CD4-positive, alpha-beta T cell treated with Interleukin-17A for 1 hour (primary cell): ENCODE data around the gene FLRT1.
"Not testable (repeated sequence)": the region's sequence is repeated elsewhere in the genome, so short reads cannot be mapped to it uniquely, and the experiment has no call there.

Source experiments
- DNase-seq: peaks from one replicate; pipeline ENCODE4 v3.0.0-alpha.2; 2020

The FLRT1 gene

DNA sequence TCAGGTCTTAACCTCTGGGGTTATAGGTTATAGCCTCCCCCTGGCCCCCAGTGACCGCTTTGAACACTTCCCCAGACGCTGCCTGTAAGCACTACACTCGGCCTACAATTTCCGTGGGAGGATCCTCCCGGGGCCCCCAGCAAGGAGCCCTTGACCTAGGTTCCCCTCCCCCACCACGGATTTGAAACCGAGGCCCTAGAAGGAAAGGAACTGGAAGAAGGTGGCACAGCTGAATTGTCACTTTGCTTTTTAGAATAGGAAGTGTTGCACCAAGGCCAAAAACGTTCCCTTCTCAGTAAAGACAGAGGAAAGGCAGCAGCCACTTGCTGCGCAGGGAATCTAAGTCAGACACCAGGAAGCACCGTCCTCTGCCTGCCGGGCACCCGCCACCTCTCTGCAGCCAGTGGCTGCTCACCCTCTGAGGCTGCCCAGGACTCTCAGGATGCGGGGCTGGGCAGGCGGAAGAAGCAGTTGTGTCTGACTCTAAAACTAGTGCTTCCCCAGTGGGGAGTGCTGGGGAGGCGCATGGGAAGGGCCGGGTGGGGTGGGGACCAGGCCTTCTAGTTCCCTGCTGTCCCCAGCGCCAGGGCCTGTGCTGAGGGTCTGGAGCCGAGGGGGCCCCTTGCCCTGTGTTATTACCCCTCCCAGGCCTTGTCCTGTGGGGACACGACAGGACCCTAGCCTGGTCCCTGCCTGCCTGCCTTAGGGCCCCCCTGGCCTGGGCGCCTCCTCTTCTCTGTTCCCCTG lies 7.9 kb upstream of the FLRT1 start:
- DNase-seq: no peak

DNA sequence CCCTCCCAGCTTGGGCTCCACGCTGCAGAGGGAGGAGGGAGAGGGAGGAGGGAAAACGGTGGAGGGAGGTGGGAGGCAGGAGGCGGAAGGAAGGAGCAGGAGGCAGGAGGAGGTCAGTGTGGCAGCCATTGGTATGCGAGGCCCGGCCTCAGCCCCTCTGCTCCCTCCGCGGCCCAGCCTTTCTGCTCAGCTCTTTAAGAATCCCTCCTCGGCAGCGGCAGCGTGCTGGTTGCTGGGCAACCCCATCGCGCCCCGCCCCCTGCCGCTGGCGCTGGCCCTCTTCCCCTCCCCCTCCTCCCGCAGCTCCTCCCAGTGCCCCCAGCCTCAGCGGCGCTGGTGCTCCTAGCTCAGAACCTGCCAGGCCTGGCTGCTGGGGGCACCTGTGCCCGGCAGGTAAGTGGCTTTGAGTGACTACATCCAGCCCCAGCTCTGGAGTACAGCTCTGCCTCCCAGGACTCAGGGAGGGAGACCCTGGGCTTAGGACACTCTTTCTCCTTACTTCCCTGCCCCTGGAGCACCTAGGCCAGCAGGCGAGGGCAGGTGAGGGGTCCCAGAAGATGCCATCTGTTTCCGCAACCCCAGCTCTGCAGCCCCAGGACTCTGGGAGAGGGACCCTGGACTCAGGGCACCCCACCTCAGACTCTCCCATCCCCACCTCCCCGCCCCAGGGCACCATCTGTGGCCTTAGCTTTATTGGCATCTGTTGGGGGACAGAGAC lies 7.2 kb upstream of the FLRT1 start:
- DNase-seq: no peak

- no peak for DNase-seq
Measured at GRCh38 chr11:64029773-64030172, 6.0 kb upstream of the FLRT1 start.

DNA sequence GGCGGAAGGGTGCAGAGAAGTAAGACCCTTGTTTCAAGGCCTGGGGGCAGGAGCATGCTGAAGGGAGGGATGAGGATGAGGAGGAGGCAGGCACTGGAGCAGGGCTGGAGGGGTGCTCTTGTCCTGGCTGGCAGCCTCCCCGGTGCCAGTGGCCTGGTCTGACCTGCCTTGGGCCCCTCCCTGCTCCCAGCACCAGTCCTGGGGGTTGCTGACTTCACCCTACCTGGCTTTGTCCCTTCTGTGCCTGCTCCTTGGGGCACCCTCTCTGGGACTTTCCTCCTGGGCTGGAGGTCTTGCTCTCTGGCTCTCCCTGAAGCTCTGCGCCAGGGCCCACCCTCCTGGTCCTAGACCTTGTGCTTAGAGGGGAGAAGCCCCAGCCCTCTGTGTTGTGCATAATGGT lies 4.7 kb upstream of the FLRT1 start:
- no peak for DNase-seq

GRCh38 chr11:64032050-64032449 lies 3.7 kb upstream of the FLRT1 start:
- DNase-seq: no peak

DNA sequence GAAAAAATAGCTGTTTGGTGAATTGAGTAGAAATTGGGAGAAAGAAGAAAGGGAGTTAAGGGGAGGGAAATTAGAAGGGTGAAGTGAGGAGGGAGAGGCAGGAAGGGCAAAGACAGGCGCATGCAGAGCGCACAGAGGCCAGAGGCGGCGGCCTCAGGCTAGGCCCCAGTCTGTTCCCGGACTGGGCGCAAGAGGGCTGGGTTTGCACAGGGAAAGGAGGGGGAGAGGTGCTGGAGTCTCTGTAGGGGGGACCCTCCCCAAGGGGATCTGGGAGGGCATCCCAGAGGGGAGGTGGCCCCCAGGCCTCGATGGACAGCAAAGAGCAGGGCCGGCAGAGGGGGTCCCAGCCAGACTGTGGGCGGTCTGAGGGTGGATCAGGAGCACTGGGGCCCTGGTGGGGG lies 1.3 kb upstream of the FLRT1 start:
- no peak for DNase-seq

GRCh38 chr11:64035081-64035524 lies 628 bp upstream of the FLRT1 start:
- no peak for DNase-seq

DNA sequence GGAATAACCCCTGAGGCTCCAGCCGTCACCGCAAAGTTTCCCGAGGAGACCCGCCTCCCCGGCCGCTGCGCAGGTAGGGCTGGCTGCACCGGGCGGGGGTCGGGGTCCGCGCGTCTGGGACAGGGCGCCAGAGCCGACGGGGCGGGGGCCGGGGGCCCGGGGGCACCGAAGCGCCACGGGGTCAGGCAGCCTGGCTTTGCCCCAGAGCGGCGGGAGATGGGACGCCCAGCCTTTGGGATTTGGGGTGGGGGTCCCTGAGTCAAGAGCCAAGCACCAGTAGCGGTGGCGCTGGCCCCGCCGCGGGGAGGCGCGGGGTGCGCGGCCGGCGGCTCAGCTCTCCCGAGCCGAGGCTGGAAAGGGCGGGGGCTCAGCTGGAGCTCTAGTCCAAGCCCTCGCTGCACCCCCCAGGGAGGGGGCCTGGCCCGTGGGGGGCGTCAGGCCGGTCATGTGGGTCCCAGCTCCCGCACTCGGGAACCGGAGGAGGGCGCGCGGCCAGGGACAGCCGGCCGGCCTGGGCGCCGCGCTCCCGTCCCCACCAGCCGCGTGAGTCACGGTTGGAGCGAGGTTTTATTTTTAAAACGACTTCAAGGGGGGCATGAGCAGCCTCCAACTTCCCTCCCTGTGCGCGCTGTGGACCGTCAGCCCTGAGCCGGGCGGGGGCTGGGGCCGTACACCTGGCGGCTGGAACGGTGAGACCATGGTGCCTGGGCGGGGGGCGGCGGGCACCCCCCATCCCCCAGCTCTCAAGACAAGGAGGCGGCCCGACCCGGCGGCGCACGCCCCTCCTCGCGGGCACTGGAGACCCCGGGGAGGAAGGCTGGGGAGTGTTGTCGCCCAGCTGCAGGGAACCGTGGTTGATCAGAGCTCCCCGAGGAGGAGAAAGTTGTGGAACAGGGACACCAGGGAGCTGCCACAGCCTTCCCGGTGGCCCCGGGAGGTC lies 626 bp downstream of the FLRT1 start:
- no peak for DNase-seq

GRCh38 chr11:64037027-64037634 lies 1.4 kb downstream of the FLRT1 start:
- DNase-seq: no peak

DNA sequence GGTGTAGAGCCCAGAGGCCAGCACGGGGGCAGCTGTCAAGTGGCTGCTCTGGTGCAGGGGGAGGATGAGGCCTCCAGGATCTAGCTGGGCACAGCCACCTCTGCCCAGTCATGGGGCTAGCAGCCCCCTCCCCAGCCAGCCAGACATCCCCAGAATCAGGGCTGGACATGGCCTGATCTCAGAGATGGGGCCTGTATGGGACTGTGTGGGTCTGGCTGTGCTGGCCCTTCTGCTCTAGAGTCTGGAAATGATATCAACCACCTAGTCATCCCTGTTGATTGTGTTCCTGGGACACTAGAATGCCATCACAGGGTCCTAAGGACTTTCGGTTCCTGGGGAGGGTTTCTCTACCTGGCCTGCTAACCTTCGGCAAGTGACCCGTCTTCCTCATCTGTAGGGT lies 2.8 kb downstream of the FLRT1 start:
- DNase-seq: no peak

DNA sequence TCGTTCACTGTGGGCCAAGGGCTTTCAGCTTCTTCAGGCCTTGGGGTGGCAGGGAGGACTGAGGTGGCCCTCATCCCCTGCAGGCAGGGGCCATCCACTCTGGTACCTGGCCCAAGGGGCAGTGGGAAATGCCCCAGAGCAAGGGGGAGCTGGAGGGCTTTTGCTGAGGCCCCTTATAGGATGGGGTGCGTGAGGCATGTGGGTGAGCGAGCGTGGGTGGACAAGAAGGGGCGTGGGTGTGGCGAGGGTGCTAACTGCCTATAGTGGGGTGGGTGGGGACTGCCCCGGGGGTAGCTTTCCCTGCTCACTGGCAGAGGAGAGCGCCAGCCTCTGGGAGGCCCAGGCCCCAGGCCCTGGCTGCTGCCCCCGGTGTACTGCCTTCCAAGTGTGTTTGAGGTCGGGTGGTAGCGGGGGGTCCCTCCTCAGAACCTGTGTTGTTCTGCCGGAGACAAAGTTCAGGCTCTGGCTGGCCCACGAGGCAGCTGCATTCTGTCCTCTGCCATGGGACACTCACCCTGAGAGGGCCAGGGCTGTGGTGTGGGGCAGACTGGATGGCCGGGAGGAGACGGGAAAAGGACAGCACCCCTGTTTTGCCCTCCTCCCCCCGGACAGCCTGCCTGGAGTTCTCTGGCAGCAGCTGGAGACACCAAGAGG lies 3.4 kb downstream of the FLRT1 start:
- DNase-seq: no peak

DNA sequence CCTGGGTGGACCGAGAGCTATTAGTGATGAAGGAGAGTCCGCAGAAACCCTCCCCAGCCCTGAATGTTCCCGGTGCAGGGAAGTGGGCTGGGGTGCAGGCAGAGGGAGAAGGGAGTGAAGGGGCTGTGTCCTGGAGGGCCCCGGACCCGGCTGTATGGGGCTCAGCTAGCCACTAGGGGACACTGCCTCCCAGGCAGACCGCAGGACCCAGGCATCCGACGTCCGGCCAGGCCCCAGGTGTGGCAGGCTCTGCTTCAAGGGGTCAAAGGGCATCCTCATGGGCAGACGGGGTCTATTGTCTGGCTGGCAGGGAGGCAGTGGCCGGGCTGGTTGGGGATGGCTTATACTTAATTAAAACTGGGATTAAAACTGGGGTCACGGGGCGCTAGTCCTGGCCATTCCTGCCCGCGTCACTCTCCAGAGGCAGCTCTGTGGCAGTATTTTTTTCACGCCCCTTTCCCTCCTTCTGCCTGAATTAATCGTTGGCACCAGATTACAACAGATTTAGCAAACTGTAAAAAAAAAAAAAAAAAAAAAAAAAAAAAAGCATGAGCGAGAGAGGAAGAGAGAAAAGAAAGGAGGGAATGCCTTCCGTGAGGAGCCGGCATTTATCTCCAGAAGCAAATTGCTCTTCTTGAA lies 5.1 kb downstream of the FLRT1 start:
- DNase-seq: no peak

GRCh38 chr11:64041846-64042245 lies 6.1 kb downstream of the FLRT1 start:
- DNase-seq: no peak

GRCh38 chr11:64042301-64042700 lies 6.6 kb downstream of the FLRT1 start:
- DNase-seq: no peak

- no peak for DNase-seq
Measured at GRCh38 chr11:64043545-64043944, 7.8 kb downstream of the FLRT1 start.

GRCh38 chr11:64044730-64045393 lies 9.1 kb downstream of the FLRT1 start:
- no peak for DNase-seq

DNA sequence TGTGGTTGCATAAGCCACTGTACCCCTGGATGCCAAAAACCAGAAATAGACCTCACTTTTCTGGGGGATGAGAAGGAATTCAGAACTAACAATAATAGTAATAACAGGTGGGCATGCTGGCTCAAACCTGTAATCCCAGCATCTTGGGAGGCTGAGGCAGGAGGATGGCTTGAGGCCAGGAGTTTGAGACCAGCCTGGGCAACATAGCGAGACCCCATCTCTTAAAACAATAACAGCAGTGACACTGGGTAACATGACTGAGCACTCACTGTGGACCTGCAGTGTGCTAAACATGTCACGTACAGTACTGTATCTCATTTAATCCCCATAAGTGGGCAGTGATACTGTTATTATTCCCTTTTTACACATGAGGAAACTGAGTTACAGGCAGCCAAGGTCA lies 10.0 kb downstream of the FLRT1 start:
- DNase-seq: no peak

DNA sequence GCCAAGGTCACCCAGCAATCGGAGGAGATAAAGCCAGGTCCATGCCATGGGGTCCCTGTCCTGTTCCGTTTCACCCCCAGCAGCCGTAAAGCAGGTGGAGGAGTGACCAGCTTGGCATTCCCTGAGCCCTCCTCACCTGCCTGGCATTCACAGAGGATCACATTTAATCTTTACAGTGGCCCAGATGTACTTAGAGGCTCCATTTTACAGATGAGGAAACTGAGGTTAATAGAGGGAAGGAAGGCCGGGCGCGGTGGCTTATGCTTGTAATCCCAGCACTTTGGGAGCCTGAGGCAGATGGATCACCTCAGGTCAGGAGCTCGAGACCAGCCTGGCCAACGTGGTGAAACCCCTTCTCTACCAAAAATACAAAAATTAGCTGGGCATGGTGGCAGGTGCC lies 11.6 kb downstream of the FLRT1 start:
- not testable (repeated sequence) for DNase-seq

- DNase-seq: no peak
Measured at GRCh38 chr11:64048042-64048854, 12.5 kb downstream of the FLRT1 start.

GRCh38 chr11:64049509-64049908 lies 13.8 kb downstream of the FLRT1 start:
- no peak for DNase-seq
